Measurements from ENCODE around the gene ADGRB2. TPM values are rescaled to one million over a fixed set of nuclear protein-coding genes. Genes with fewer than 3 reads are reported as not detected.
A peak's percentile ranks its signal among the peaks of the same experiment; 100 is the strongest.

ADGRB2 gene
- total RNA-seq, 1 donor from 2014 or later, result 7.1 TPM

GRCh38 chr1:31699341-31699891 is 64.7 kb downstream of the ADGRB2 start:
- TF ChIP-seq CTCF (IDR thresholded peaks at IDR 0.05) (no peak), EZH2 (IDR thresholded peaks at IDR 0.05) (no peak), EZH2phosphoT487 (IDR thresholded peaks at IDR 0.05) (no peak)
- peaks cover 12% of the 10 kb centered on the region for H3K27me3 ChIP-seq
- no peak overlapping the region for H3K4me2 ChIP-seq
- H3K4me1 Mint-ChIP-seq, result peaks cover 25% of the 10 kb centered on the region
- H3K27ac ChIP-seq, result no peak overlapping the region
- no peak overlapping the region for H3K4me3 ChIP-seq
- H3K36me3 Mint-ChIP-seq, result no peaks in the 10 kb centered on the region
- peak overlapping the region; percentile 27 for H3K27ac Mint-ChIP-seq
- H3K4me1 ChIP-seq, result peaks cover 8% of the 10 kb centered on the region
- no peaks in the 10 kb centered on the region for H3K9me3 Mint-ChIP-seq
- no peaks in the 10 kb centered on the region for H3K79me2 ChIP-seq (ENCODE audit: low read depth)
- peak overlapping the region; percentile 57 for H3K4me3 Mint-ChIP-seq
- no peak for DNase-seq (ENCODE audit: low spot score)
- peaks cover 15% of the 10 kb centered on the region for H3K27me3 Mint-ChIP-seq (ENCODE audit: insufficient read depth, low read depth)
- peaks cover 2% of the 10 kb centered on the region for H3F3A ChIP-seq (ENCODE audit: low read depth)
- no peaks in the 10 kb centered on the region for H3K9me3 ChIP-seq (ENCODE audit: low read depth)
- no peaks in the 10 kb centered on the region for H4K20me1 ChIP-seq (ENCODE audit: low read depth)
- H2AFZ ChIP-seq (replicated peaks), result no peak overlapping the region
- no peak overlapping the region for H3K9ac ChIP-seq
- H3K36me3 ChIP-seq, result no peaks in the 10 kb centered on the region

- Histone ChIP-seq H3K4me3 (no peak overlapping the region), H3K9me3 (ENCODE audit: low read depth) (no peaks in the 10 kb centered on the region), H3K4me1 (no peaks in the 10 kb centered on the region), H4K20me1 (ENCODE audit: low read depth) (no peaks in the 10 kb centered on the region), H3K79me2 (ENCODE audit: low read depth) (no peaks in the 10 kb centered on the region), H2AFZ (replicated peaks) (no peak overlapping the region), H3F3A (ENCODE audit: low read depth) (no peaks in the 10 kb centered on the region), H3K27ac (no peak overlapping the region), H3K27me3 (no peaks in the 10 kb centered on the region), H3K4me2 (no peak overlapping the region), H3K9ac (no peak overlapping the region), H3K36me3 (no peaks in the 10 kb centered on the region)
- TF ChIP-seq CTCF (IDR thresholded peaks at IDR 0.05) (no peak), EZH2phosphoT487 (IDR thresholded peaks at IDR 0.05) (no peak), EZH2 (IDR thresholded peaks at IDR 0.05) (no peak)
- Mint-ChIP-seq H3K27me3 (ENCODE audit: insufficient read depth, low read depth) (peaks cover 11% of the 10 kb centered on the region), H3K27ac (peak overlapping the region; percentile 1), H3K9me3 (no peaks in the 10 kb centered on the region), H3K4me3 (no peak overlapping the region), H3K4me1 (peaks cover 32% of the 10 kb centered on the region), H3K36me3 (no peaks in the 10 kb centered on the region)
- no peak for DNase-seq (ENCODE audit: low spot score)
Observed at GRCh38 chr1:31697369-31697984, 66.7 kb downstream of the ADGRB2 start.

DNA sequence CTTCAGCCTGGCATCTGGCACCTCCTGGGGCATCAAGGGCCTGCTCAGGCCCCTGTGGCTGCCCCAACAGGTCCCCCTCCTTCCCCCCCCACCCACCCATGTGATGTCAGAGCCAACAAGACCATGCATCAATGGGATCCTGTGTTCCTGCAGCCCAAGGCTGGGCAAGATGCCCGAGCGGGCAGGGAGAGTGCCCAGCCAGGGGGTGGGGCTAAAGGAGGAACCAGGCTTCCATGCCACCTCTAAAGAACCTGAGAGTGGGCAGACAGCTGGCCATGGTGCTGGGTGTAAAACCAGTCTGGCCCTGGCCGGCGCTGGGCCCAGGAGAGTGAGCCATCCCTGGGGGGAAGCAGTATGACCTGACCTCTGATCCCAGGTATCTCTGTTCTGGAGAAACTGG is 67.9 kb downstream of the ADGRB2 start:
- no peak overlapping the region for H2AFZ ChIP-seq (replicated peaks)
- no peak overlapping the region for H3K4me2 ChIP-seq
- H3K9ac ChIP-seq, result no peak overlapping the region
- no peak overlapping the region for H3K27ac Mint-ChIP-seq
- DNase-seq (ENCODE audit: low spot score), result no peak
- no peaks in the 10 kb centered on the region for H4K20me1 ChIP-seq (ENCODE audit: low read depth)
- no peaks in the 10 kb centered on the region for H3K4me1 ChIP-seq
- no peaks in the 10 kb centered on the region for H3K27me3 ChIP-seq
- no peaks in the 10 kb centered on the region for H3K9me3 Mint-ChIP-seq
- no peak overlapping the region for H3K4me3 ChIP-seq
- no peak for TF ChIP-seq CTCF (IDR thresholded peaks at IDR 0.05)
- TF ChIP-seq EZH2 (IDR thresholded peaks at IDR 0.05), result no peak
- no peak for TF ChIP-seq EZH2phosphoT487 (IDR thresholded peaks at IDR 0.05)
- H3K79me2 ChIP-seq (ENCODE audit: low read depth), result no peaks in the 10 kb centered on the region
- no peaks in the 10 kb centered on the region for H3K36me3 ChIP-seq
- no peak overlapping the region for H3K4me3 Mint-ChIP-seq
- peaks cover 11% of the 10 kb centered on the region for H3K27me3 Mint-ChIP-seq (ENCODE audit: insufficient read depth, low read depth)
- peaks cover 32% of the 10 kb centered on the region for H3K4me1 Mint-ChIP-seq
- no peaks in the 10 kb centered on the region for H3K36me3 Mint-ChIP-seq
- H3K27ac ChIP-seq, result no peak overlapping the region
- no peaks in the 10 kb centered on the region for H3K9me3 ChIP-seq (ENCODE audit: low read depth)
- H3F3A ChIP-seq (ENCODE audit: low read depth), result no peaks in the 10 kb centered on the region
